ENCODE measurements around the gene KDM4B.

DNA sequence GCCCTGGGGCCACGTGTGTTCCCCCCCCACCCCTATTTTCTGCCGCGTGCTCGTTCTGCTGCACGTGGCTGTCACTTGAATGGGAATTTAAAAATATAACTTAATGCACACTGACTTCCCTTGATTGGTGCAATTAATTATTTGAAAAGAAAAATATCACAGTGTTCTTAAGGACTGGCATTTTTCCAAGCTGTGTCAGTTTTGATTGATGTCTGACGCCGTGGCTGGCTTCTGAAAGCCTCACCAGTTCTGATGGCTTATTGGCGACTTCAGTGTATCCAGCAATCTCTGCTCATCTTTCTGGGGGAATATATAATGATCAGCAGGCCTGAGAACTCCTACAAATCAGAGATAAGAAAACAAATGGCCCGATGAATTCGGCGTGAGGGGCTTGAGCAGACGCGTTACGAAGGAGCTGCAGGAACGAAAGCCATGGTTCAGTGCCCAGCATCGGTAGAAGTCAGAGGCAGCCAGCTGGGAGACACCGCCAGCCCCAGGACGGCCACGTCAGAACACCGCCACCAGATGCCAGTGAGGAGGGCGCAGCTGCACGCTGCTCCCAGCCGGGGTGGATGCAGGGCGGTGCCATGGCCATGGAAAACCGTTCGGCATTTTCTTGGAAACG, 111.2 kb downstream of the KDM4B start:
- TF ChIP-seq, protein P1, sequence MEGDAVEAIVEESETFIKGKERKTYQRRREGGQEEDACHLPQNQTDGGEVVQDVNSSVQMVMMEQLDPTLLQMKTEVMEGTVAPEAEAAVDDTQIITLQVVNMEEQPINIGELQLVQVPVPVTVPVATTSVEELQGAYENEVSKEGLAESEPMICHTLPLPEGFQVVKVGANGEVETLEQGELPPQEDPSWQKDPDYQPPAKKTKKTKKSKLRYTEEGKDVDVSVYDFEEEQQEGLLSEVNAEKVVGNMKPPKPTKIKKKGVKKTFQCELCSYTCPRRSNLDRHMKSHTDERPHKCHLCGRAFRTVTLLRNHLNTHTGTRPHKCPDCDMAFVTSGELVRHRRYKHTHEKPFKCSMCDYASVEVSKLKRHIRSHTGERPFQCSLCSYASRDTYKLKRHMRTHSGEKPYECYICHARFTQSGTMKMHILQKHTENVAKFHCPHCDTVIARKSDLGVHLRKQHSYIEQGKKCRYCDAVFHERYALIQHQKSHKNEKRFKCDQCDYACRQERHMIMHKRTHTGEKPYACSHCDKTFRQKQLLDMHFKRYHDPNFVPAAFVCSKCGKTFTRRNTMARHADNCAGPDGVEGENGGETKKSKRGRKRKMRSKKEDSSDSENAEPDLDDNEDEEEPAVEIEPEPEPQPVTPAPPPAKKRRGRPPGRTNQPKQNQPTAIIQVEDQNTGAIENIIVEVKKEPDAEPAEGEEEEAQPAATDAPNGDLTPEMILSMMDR (IDR thresholded peaks at IDR 0.05): no peak
- TF ChIP-seq POLR2A (IDR thresholded peaks at IDR 0.05): no peak

Data from uterus (tissue), 2 donors.